H4 (cell line): ENCODE results near the gene CD226. TPM values are rescaled to one million over a fixed set of nuclear protein-coding genes. Genes with fewer than 3 reads are reported as not detected.
"Not testable (repeated sequence)": the region's sequence is repeated elsewhere in the genome, so short reads cannot be mapped to it uniquely, and the experiment has no call there.

Source experiments
- DNase-seq: peaks from one replicate; pipeline ENCODE4 v3.0.0-alpha.2; 2015; ENCODE audit warnings: low spot score
- total RNA-seq: library from RNA; depleted of rRNA; stranded (reverse); fragments of >200 nt; shearing (Covaris generic); gene quantifications from 2 replicates; pipeline ENCODE4 v1.2.3, GENCODE V29; 2014

Gene CD226
- total RNA-seq, 1 experiment from 2014 or later, result 0.02 TPM

GRCh38 chr18:69908838-69909237 lies 38.8 kb downstream of the CD226 start:
- DNase-seq, result no peak

DNA sequence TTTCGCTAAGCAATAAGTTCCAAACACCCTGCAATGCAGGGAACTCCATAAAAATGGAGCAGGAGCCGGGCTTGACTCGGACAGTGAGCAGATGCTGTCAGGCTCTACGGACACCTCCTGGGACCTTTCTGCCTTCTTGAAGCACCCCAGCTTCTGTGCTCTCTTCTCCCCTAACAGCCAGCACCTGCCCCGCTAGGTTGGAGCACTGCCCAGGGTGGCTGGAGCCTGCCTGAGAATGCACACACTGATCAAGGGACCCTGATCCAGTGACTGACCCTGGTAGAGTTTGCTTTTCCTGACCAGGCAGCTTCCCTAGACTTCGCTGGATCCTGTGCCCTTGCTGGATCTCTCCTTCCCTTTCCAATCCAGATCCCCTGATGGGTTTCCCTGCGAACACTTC lies 40.9 kb downstream of the CD226 start:
- no peak for DNase-seq

- DNase-seq, result no peak
These were observed 46.7 kb downstream of the CD226 start for GRCh38 chr18:69900941-69901340.

DNA sequence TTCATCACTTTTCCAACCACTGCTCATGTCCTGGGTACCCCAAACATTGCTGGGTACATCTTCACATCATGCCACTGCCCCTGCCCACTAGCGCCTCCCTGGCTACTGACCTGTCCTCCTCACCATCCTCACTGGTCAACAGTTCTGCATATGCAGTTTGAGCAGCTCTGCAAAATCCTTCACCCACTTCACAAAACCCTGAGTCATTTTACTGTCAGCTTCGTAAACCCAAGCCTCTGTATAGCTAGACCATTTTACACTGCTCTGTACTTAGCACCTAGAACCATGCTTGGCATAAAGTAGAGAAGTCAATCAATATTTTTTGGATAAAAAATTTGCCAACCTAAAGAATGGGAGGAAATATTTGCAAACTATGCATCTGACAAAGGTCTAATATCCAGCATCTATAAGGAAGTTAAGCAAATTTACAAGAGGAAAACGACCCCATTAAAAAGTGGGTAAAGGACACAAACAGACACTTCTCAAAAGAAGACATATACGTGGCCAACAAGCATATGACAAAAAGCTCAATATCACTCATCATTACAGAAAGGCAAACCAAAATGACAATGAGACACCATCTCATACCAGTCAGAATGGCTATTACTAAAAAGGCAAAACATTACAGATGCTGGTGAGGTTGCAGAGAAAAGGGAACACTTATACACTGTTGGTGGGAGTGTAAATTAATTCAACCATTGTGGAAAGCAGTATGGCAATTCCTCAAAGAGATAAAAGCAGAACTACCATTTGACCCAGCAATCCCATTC lies 48.3 kb downstream of the CD226 start:
- not testable (repeated sequence) for DNase-seq

- DNase-seq, result no peak
These were observed 49.3 kb downstream of the CD226 start for GRCh38 chr18:69898241-69898861.

GRCh38 chr18:69897397-69898108 lies 50.1 kb downstream of the CD226 start:
- DNase-seq, result no peak

DNA sequence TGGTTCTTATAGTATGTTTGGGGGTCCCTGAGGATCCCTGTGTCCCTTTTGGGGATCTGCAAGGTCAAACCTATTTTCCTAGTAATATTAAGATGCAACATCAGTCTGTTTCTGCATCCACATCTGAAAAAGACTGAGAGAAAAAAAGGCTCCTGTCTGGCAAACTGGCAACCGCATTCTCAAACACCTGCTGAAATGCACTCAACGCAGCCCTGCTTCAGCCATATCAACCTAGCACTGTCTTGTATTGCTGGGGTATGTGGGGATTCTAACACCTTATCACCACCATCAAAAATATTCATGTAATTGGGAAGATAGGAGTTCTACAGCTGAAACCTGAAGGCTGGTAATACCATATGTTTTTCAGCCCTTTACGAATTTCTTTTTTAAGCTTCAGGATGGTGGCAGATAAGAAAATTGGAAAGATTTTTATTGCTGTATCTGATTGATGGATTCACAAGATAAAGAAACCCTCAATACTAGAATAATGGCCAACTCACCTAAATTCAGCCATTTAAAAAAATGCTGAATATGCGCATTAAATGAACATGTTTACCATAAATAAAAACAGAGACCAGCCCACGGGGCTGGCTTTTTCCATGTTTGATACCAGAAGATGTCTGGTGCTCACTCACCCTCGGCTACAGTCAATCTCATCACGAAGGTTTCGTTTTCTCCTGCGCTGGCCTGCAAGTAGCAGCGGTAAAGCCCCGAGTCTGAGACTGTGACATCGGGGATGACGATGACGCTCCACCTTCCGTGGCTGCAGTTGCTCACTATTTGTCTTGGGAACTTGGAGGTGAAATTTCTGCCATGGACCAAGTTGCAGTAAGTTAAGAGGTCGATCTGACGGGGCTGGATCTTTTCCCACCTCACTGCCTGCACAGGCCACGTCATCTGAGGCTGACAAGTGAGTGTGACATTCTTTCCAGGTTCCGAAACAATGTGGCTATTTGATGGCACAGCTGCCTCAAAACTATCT lies 52.3 kb downstream of the CD226 start:
- DNase-seq, result no peak

DNA sequence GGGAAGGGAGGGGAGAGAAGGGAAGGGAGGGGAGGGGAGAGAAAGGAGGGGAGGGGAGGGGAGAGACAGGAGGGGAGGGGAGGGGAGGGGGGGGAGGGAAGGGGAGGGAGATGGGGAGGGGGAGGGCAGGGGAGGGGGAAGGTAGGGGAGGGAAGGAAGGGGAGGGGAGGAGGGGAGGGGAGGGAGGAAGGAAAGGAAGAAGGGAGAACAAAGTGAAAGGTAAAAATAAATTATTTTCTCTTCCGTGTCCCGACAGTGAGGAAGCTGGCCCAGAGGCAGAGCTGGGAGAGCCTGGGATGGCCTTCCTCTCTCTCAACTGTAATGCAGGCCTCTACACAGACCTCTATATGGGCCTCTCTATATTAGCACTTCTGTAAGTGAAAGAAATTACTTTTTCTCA lies 53.2 kb downstream of the CD226 start:
- DNase-seq, result no peak

DNA sequence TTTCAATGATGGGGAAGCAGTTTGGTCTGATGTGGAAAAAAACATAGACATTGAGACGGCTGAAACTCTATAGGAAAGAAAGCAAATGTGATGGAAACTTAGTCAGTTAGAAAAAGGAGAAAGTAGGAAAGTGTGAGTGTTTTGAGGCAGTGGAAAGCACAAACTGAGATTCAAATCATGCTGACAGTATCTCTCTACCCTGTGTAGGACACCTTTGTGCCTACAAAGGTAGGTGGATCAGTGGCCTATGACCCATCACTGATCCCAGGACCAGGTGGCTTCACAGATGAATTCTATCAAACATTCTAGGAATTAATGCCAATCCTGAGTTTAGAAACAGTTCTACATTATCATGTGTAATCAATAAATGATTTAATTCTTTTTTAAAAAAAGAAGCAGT lies 57.1 kb downstream of the CD226 start:
- DNase-seq, result no peak

- no peak for DNase-seq
These were observed 58.7 kb downstream of the CD226 start for GRCh38 chr18:69889009-69889408.

DNA sequence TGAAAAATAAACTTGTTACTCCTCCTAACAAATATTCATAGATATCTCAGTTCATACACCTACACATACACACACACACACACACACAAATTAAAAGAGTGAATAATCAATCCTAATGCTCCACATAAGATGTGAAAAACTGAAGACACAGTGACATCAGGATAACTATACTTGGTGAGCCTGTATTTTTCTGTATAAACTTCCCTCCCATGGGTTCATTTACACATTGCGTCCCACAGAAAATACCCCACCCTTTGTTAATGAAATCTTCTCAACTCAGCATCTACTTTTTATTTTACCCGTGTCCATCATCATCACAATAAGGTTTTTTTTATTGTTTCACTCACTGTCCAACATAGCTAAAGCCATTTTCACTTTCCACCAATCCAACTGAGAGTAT lies 60.4 kb downstream of the CD226 start:
- no peak for DNase-seq

GRCh38 chr18:69885841-69886531 lies 61.7 kb downstream of the CD226 start:
- no peak for DNase-seq

- DNase-seq, result no peak
These were observed 62.3 kb downstream of the CD226 start for GRCh38 chr18:69885355-69885754.

DNA sequence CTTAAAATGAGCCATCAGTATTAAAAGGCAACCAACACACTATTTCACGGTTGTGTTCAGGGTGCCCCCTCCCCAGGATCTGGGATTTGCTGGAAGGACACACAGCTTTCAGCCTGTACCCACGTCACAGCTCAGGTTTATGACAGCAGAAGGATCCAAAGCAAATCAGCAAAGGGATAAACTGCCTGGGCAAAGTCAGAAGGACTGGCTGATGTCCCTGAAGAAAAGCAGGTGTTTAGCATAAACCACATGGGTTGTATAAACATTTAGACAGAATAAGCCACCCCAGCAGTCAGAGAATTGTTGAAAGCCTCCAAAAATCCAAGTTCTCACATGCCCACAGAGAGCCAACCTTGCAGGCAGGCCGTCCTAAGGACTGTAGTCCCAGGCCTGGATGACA lies 63.9 kb downstream of the CD226 start:
- no peak for DNase-seq

DNA sequence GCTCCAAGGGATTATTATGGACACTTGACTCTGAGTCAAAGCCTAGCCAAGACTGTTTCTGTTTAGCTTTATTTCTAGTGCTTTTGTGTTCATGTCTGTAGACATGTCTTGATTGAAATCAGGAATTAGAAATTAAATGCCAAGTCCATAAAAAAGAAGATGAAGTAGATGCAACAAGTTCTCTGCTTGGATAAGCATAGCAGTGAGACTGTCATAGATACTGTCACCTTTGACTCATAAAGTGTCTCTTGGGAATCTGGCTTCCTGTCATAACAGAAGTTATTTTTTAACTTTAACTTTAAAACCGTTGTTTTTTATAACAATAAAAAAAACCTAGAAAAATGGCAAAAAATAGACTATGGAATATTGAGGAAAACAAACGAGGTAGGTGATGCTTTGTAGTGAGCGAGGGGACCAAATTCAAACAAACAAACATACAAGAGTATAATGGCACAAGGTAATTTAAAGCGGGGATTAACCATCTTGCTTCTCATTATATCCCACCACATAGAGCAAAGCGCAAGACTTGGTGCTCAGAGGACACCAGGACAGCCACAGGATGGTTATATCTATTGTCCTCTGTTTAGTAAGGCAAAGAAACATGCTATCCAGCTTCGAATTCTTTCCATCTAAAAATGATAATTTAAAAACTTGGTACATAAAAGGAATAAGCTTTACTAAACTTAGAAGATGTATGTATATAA lies 64.6 kb downstream of the CD226 start:
- DNase-seq, result no peak

DNA sequence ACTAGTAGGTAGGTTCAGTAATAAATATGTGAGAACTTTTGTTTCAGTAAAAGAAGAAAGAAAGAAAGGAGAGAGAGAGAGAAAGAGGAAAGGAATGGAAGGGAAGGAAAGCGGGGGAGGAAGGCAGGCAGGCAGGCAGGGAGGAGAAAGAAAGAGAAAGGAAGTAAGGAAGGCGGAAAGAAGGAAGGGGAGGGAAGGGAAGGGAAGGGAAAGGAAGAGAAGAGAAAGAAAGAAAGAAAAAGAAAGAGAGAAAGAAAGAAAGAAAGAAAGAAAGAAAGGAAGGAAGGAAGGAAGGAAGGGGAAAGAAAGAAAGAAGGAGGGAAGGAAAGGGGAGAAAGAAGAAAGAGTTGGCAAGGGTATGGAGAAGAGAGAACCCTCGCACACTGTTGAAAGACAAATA lies 67.6 kb downstream of the CD226 start:
- no peak for DNase-seq

- DNase-seq, result not testable (repeated sequence)
These were observed 68.6 kb downstream of the CD226 start for GRCh38 chr18:69879051-69879450.

DNA sequence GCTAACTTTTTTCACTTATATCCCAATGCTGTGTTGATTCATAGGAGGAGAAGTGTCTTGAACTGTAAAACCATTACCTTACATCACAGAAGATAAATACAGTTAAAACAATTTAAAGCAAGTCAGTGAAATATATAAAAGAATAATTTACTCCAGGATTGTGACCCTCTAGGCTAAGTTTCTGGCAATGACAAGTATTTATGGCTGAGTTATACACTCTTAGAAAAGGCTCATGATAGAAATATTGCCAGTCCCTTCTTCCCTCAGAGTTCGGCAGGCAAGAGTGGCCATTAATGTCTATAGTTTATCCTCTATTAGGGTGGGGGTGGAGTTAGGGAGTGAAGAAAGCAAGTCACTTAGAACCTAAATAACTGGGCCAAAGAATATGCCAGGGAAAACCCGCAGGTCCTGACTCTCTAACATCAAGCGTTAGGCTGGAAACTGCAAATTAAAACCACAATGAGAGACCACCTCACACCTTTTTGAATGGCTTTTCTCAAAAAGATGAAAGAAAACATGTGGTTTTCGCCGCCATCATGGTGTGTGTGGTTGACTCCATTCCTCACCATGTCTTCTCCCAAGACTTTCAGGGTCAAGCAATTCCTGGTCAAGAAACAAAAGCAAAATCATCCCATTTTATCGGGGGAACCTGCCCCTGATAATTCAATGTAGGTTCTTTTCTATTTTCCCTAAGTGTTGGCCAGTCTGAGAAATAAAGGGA lies 69.3 kb downstream of the CD226 start:
- no peak for DNase-seq

GRCh38 chr18:69876490-69876889 lies 71.2 kb downstream of the CD226 start:
- DNase-seq, result no peak

GRCh38 chr18:69874058-69874457 lies 73.6 kb downstream of the CD226 start:
- no peak for DNase-seq
